NCI-H128 (cell line): Measurements from ENCODE around the gene H1-8.
"Not testable (repeated sequence)": the region's sequence is repeated elsewhere in the genome, so short reads cannot be mapped to it uniquely, and the experiment has no call there.

Experiments
- DNase-seq: peaks from one replicate; lab custom pipeline; 2025; ENCODE audit not compliant: unreplicated experiment; lab: John Stamatoyannopoulos, UW

Gene H1-8, protein sequence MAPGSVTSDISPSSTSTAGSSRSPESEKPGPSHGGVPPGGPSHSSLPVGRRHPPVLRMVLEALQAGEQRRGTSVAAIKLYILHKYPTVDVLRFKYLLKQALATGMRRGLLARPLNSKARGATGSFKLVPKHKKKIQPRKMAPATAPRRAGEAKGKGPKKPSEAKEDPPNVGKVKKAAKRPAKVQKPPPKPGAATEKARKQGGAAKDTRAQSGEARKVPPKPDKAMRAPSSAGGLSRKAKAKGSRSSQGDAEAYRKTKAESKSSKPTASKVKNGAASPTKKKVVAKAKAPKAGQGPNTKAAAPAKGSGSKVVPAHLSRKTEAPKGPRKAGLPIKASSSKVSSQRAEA

GRCh38 chr3:129543156-129543790, at the start of gene H1-8:
Gene H1-8 (plus strand): TSS chr3:129543175. CDS start chr3:129543219, 44 bp downstream.
- DNase-seq: no peak

- no peak for DNase-seq
These were observed 49.8 kb upstream of the H1-8 start for GRCh38 chr3:129493206-129493605.

DNA sequence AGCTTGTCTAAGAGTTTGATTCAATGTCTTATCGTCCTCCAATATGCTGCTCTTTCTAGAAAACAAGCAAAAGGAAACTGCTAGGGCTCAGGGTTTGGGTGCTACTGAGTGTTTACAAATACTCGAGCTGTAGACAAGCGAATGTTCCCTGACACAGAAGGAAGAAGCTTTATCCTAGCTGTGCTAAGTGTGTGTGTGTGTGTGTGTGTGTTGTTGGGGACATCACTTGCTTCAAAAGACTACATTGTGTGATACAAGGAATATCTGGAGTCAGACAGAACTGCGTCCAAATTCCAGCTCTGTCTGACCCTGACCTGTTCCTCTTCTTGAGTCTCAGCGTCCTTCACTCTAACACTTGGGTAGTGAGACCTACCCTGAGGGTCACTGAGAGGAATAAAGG, 48.5 kb upstream of the H1-8 start:
- not testable (repeated sequence) for DNase-seq

- DNase-seq: not testable (repeated sequence)
These were observed 47.9 kb upstream of the H1-8 start for GRCh38 chr3:129495006-129495639.

GRCh38 chr3:129497876-129498275, 45.1 kb upstream of the H1-8 start:
- not testable (repeated sequence) for DNase-seq

- not testable (repeated sequence) for DNase-seq
These were observed 44.1 kb upstream of the H1-8 start for GRCh38 chr3:129498603-129499488.

DNA sequence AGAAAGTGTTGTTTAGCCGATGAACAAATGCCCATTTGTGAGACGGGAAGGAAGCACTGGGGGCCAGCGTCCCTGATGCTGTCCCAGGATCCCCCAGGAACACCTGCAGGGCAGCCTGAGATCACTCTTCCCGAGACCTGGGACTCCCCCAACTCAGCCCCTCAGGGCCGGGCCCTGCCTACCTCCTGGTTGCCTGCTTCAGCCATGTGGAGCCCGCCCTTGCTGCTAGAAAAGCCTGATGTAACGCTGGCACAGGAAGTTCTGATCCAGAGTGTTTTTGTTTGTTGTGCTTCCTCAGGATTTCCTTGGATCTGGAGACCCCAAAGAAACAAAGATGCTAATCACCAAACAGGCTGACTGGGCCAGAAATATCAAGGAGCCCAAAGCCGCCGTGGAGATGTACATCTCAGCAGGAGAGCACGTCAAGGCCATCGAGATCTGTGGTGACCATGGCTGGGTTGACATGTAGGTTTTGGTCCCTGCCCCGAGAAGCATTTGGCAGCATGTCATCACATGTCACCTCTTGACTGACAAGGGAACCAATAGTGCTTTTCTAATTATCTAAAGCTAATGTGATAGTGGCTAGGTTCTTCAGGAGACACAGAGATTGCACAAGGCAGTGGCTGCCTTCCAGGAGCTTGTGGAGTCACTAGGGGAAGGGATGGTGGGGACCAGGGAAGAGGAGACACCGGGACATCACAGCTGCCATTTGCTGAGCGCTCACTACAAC, 43.2 kb upstream of the H1-8 start:
- not testable (repeated sequence) for DNase-seq

DNA sequence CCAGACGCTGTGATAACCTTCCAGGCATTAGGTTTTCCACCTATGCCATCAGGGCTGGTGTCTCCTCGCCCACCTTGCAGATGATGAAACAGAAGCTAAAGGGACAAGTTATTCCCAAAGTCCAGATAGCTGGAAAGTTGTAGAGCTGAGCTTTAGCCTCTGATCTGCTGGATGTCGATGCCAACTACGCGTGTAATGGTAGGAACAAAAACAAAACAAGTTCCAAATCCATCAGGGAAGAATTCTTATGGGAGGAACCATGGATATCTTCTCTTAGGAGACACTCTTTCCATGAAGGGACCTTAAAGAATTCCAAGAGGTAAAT, 42.7 kb upstream of the H1-8 start:
- DNase-seq: no peak

DNA sequence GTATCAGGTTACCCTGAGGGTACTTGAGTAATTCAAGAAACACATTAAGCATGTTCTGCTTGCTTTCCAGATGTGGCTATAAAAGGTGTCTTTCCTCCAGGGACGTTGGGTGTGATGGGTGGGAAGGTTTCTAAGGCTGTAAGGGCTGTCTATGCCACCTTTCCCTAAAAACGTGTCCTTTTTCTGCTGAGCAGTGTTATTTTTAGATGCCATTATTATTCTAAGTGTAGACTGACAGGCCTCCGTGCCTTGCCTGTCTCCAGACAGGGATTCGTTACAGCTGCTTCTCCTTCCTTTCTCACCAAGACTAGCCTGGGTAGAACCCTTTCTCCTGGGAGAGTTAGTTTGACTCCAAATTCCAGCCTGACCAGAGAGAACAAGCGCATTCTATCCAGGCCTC, 41.3 kb upstream of the H1-8 start:
- DNase-seq: no peak

DNA sequence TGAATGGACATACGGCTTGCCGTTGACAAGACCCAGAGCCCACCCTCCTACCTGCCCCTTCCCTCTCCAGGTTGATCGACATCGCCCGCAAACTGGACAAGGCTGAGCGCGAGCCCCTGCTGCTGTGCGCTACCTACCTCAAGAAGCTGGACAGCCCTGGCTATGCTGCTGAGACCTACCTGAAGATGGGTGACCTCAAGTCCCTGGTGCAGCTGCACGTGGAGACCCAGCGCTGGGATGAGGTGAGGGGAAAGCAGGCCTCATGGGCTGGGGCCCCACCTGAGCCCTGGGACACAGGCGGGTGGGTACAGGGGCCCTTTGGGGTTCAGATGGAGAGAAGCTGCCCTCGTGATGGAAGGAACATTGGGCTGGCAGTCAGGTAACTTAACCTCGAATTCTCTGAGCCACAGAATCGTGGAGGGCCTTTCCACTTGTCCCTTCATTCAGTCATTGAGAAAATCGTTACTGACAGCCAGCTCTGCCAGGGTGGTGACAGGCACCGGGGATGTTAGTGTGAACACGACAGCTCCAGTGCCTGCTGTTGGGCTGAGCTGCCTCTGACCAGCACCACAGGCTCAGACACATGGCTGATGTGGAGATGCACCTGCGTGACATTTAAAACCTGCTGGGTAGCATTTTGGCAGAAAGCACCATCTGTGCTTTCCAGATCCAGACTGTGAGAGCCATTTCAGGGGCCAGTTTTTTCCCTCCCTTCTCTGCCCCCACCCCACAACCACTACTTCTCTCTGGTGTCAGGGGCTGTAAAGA, 40.1 kb upstream of the H1-8 start:
- peak; percentile 22 for DNase-seq

DNA sequence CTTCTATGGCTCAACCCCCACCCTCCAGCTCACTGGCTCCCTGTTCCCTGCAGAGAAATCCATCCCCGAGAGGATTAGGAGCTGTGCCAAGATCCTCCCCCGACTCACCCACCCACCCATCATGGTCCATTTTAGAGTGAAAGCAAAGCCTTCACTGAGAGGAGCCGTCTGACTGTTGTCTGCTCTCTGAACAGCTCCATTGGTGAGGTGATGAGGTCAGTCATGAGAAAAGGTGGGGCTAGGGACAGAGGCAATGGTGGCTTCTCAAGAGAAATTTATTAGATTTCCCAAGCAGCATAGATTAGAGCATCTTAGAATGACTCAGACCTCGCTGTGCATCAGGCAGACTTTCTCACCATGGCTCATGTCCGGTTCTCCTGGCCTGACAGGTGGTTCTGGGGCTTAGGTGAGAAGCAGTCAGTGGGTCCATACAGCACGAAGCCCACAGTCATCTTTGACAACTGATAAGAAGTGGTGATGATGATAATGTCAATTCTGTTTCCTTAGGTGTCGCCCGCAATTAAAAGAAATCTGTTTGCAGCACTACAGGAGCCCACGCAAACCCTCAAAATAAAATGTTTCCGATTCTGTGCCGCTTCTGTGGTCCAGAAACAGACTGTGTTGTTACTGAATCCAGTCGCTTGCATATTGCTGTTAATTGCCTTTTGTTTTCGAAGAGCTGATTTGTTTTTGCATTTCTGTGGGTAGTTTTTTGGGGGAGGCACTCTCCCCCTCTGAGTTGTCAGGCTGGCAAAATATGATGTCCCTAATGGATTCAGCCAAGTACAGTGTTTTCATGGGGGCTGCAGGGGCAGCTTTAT, 39.3 kb upstream of the H1-8 start:
- DNase-seq: no peak

- DNase-seq: no peak
These were observed 38.4 kb upstream of the H1-8 start for GRCh38 chr3:129504471-129505100.

GRCh38 chr3:129505341-129505740, 37.6 kb upstream of the H1-8 start:
- no peak for DNase-seq

DNA sequence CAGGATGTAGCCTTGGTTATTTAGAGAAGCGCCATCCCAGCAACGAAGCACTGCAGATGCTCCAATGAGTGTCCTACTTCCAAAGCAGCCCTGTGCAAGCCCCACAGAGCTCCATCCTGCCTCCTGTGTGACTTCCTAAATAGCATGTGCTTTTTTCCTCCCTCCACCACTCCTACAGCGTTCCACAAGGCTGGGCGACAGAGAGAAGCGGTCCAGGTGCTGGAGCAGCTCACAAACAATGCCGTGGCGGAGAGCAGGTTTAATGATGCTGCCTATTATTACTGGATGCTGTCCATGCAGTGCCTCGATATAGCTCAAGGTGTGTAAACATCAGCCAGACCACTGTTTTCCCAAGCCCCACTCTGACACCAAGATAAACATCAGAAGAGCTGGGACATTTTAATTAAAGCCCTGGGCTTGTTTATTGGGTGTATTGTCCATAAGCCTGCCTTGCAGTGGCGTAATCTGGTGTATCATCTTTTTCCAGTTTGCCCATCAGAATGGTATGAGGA, 36.7 kb upstream of the H1-8 start:
- DNase-seq: peak; percentile 10

GRCh38 chr3:129507181-129507831, 35.7 kb upstream of the H1-8 start:
- no peak for DNase-seq

GRCh38 chr3:129512595-129512994, 30.4 kb upstream of the H1-8 start:
- DNase-seq: no peak

GRCh38 chr3:129513705-129514104, 29.3 kb upstream of the H1-8 start:
- DNase-seq: no peak

DNA sequence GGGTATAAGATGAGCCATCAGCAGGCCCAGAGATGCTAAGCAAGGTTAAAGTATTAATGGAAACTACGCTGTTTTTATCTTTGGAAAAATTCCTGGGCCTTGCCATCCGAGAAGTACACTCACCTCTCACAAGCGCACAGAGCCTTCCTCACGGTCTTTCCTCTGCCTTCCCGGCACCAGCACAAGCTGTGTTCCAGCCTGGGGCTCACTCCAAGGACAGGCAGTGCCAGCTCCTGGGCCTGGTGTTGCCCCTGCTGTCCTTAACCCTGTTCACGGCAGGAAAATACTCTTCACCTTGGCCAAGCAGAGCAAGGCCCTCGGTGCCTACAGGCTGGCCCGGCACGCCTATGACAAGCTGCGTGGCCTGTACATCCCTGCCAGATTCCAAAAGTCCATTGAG, 28.9 kb upstream of the H1-8 start:
- no peak for DNase-seq
